ENCODE results near the gene OR52E5. TPM values are rescaled to one million over a fixed set of nuclear protein-coding genes. Genes with fewer than 3 reads are reported as not detected.

Gene OR52E5
- total and polyA plus RNA-seq, 5 experiments from 2014 or later, result not detected

- no peak overlapping the region for H3K4me3 Mint-ChIP-seq
- no peaks in the 10 kb centered on the region for H3K4me1 Mint-ChIP-seq
- H3K27me3 Mint-ChIP-seq, result peaks cover 0 to 6% (median 1%) of the 10 kb centered on the region in 5 donors
- POLR2A ChIA-PET, result no interaction called here
- peaks cover 0 to 16% (median 0%) of the 10 kb centered on the region in 3 donors for H3K36me3 Mint-ChIP-seq
- no peak for ATAC-seq
- H3K27ac Mint-ChIP-seq, result no peak overlapping the region
- peaks cover 0 to 43% (median 17%) of the 10 kb centered on the region in 9 donors for H3K9me3 Mint-ChIP-seq
- DNase-seq, result no peak
These were observed 29.9 kb downstream of the OR52E5 start for GRCh38 chr11:5922749-5923426.

GRCh38 chr11:5923427-5923776 is 30.4 kb downstream of the OR52E5 start:
- H3K36me3 Mint-ChIP-seq, result peaks cover 0 to 15% (median 0%) of the 10 kb centered on the region in 3 donors
- no peak overlapping the region for H3K4me3 Mint-ChIP-seq
- H3K9me3 Mint-ChIP-seq, result peaks cover 4 to 47% (median 16%) of the 10 kb centered on the region in 9 donors
- H3K27me3 Mint-ChIP-seq, result peaks cover 0 to 10% (median 1%) of the 10 kb centered on the region in 5 donors
- DNase-seq (no peak), ATAC-seq (no peak)
- H3K4me1 Mint-ChIP-seq, result no peaks in the 10 kb centered on the region
- no peak overlapping the region for H3K27ac Mint-ChIP-seq
- POLR2A ChIA-PET, result no interaction called here

GRCh38 chr11:5923794-5924193 is 30.8 kb downstream of the OR52E5 start:
- H3K36me3 Mint-ChIP-seq, result peaks cover 0 to 13% (median 0%) of the 10 kb centered on the region in 3 donors
- no peak overlapping the region for H3K4me3 Mint-ChIP-seq
- DNase-seq (no peak), ATAC-seq (no peak)
- H3K9me3 Mint-ChIP-seq, result peaks cover 4 to 48% (median 17%) of the 10 kb centered on the region in 9 donors
- H3K27ac Mint-ChIP-seq, result no peak overlapping the region
- POLR2A ChIA-PET, result no interaction called here
- H3K27me3 Mint-ChIP-seq, result peaks cover 0 to 14% (median 1%) of the 10 kb centered on the region in 5 donors
- H3K4me1 Mint-ChIP-seq, result no peaks in the 10 kb centered on the region

- no peak for DNase-seq
- H3K9me3 Mint-ChIP-seq, result peaks cover 2 to 57% (median 27%) of the 10 kb centered on the region in 9 donors
- no peak overlapping the region for H3K4me3 Mint-ChIP-seq
- H3K27me3 Mint-ChIP-seq, result peaks cover 0 to 25% (median 0%) of the 10 kb centered on the region in 5 donors
- POLR2A ChIA-PET, result no interaction called here
- no peak for ATAC-seq
- H3K36me3 Mint-ChIP-seq, result peaks cover 0 to 13% (median 0%) of the 10 kb centered on the region in 3 donors
- H3K27ac Mint-ChIP-seq, result no peak overlapping the region
- peaks cover 0 to 3% (median 0%) of the 10 kb centered on the region in 4 donors for H3K4me1 Mint-ChIP-seq
These were observed 35.3 kb downstream of the OR52E5 start for GRCh38 chr11:5928271-5928670.

DNA sequence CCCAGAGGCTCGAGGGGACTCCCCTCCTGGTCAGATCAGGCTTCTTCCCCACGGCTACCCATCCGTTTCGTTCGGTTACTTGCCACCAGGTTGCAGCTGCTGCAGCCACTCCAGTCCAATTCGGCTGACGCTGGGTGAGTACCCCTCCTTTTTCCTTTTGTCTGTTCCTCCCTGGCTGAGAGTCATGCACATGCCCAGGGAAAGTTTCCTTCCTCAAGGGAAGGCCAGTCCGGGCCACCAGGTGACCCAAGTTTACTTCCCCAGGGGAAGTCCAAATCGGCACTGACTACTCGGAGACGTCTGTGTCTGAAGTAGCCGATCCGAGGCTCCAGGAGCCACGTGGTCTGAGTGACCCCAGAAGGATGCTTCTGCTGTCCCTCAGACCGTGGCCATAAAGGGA is 35.8 kb downstream of the OR52E5 start:
- no peak for DNase-seq
- Mint-ChIP-seq H3K27ac (no peak overlapping the region), H3K9me3 (peaks cover 2 to 59% (median 27%) of the 10 kb centered on the region in 9 donors)

GRCh38 chr11:5929571-5930368 is 36.8 kb downstream of the OR52E5 start:
- ATAC-seq (no peak), DNase-seq (no peak)
- Mint-ChIP-seq H3K36me3 (peaks cover 0 to 7% (median 0%) of the 10 kb centered on the region in 3 donors), H3K4me1 (peaks cover 0 to 5% (median 0%) of the 10 kb centered on the region in 4 donors), H3K4me3 (no peak overlapping the region), H3K27me3 (peaks cover 0 to 28% (median 0%) of the 10 kb centered on the region in 5 donors), H3K27ac (no peak overlapping the region), H3K9me3 (peaks cover 2 to 51% (median 21%) of the 10 kb centered on the region in 9 donors)
- POLR2A ChIA-PET, result no interaction called here

More for the DNA sequence above, 35.8 kb downstream of the OR52E5 start:
- Mint-ChIP-seq H3K4me1 (peaks cover 0 to 5% (median 0%) of the 10 kb centered on the region in 4 donors), H3K4me3 (no peak overlapping the region), H3K27me3 (peaks cover 0 to 28% (median 0%) of the 10 kb centered on the region in 5 donors), H3K36me3 (peaks cover 0 to 13% (median 0%) of the 10 kb centered on the region in 3 donors)
- POLR2A ChIA-PET, result no interaction called here
- no peak for ATAC-seq

- H3K9me3 Mint-ChIP-seq, result peaks cover 2 to 43% (median 16%) of the 10 kb centered on the region in 9 donors
- H3K27me3 Mint-ChIP-seq, result peaks cover 0 to 30% (median 1%) of the 10 kb centered on the region in 5 donors
- peaks cover 0 to 5% (median 0%) of the 10 kb centered on the region in 4 donors for H3K4me1 Mint-ChIP-seq
- H3K36me3 Mint-ChIP-seq, result peaks cover 0 to 4% (median 0%) of the 10 kb centered on the region in 3 donors
- no peak for DNase-seq
- no peak overlapping the region for H3K4me3 Mint-ChIP-seq
- no peak for ATAC-seq
- no peak overlapping the region for H3K27ac Mint-ChIP-seq
- POLR2A ChIA-PET, result no interaction called here
These were observed 37.6 kb downstream of the OR52E5 start for GRCh38 chr11:5930614-5931013.

GRCh38 chr11:5931061-5931460 is 38.1 kb downstream of the OR52E5 start:
- peaks cover 0 to 5% (median 0%) of the 10 kb centered on the region in 4 donors for H3K4me1 Mint-ChIP-seq
- no peak for DNase-seq
- peaks cover 0 to 4% (median 0%) of the 10 kb centered on the region in 3 donors for H3K36me3 Mint-ChIP-seq
- POLR2A ChIA-PET, result no interaction called here
- H3K27me3 Mint-ChIP-seq, result peaks cover 0 to 35% (median 1%) of the 10 kb centered on the region in 5 donors
- peaks cover 2 to 42% (median 14%) of the 10 kb centered on the region in 9 donors for H3K9me3 Mint-ChIP-seq
- peak overlapping the region in 1 of 10 donors; percentile 13 for H3K27ac Mint-ChIP-seq
- no peak overlapping the region for H3K4me3 Mint-ChIP-seq
- ATAC-seq, result no peak

DNA sequence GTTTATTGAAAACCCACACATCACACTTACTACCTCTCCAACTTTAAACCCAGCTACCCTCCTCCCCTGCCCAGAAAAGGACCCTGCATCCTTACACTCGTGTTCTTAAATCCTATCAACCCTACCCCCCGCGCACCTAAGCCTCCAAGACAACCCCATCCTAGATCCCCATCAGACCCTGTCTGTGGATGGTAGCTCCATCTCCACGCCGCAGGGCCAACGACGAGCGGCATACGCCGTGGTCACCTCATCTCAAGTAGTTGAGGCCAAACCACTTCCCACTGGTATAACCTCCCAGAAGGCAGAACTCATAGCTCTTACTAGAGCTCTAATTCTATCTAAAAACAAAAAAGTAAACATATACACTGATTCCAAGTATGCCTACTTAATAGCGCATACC is 39.7 kb downstream of the OR52E5 start:
- POLR2A ChIA-PET, result no interaction called here
- Mint-ChIP-seq H3K4me3 (no peak overlapping the region), H3K9me3 (peaks cover 0 to 47% (median 13%) of the 10 kb centered on the region in 9 donors), H3K27me3 (peaks cover 0 to 46% (median 3%) of the 10 kb centered on the region in 5 donors), H3K27ac (no peak overlapping the region), H3K36me3 (no peaks in the 10 kb centered on the region), H3K4me1 (peaks cover 0 to 5% (median 0%) of the 10 kb centered on the region in 4 donors)
- ATAC-seq (no peak), DNase-seq (no peak)

- no peak overlapping the region for H3K27ac Mint-ChIP-seq
- H3K27me3 Mint-ChIP-seq, result peaks cover 0 to 49% (median 6%) of the 10 kb centered on the region in 5 donors
- DNase-seq, result no peak
- H3K36me3 Mint-ChIP-seq, result no peaks in the 10 kb centered on the region
- no peak overlapping the region for H3K4me3 Mint-ChIP-seq
- H3K9me3 Mint-ChIP-seq, result peaks cover 0 to 50% (median 14%) of the 10 kb centered on the region in 9 donors
- ATAC-seq, result no peak
- POLR2A ChIA-PET, result no interaction called here
- peaks cover 0 to 5% (median 0%) of the 10 kb centered on the region in 4 donors for H3K4me1 Mint-ChIP-seq
These were observed 40.1 kb downstream of the OR52E5 start for GRCh38 chr11:5933116-5933515.

GRCh38 chr11:5937868-5938602 is 45.0 kb downstream of the OR52E5 start:
- Mint-ChIP-seq H3K4me3 (no peak overlapping the region), H3K36me3 (no peaks in the 10 kb centered on the region), H3K27me3 (peaks cover 2 to 38% (median 8%) of the 10 kb centered on the region in 5 donors), H3K9me3 (peaks cover 0 to 19% (median 4%) of the 10 kb centered on the region in 9 donors), H3K4me1 (peaks cover 0 to 2% (median 0%) of the 10 kb centered on the region in 4 donors), H3K27ac (no peak overlapping the region)
- no peak for ATAC-seq
- POLR2A ChIA-PET, result no interaction called here
- DNase-seq, result no peak

DNA sequence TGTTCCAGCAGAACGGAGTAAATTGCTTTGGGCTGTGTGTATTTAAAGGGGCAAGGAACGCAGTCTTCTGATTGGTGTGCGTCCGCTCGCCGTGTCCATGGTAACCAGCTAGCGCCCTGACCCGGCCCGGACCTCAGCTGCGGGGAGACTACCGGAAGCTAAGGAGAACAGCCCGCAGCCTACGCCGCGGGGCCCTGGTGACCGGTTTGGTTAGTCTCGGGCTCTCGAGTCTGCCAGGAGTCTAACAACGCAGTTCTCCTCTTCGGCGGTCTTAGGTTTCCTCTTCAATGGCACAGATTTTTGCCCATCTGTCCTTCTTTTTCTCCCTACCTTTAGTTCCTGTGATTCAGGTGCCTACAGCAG is 45.6 kb downstream of the OR52E5 start:
- H3K27me3 Mint-ChIP-seq, result peaks cover 2 to 34% (median 8%) of the 10 kb centered on the region in 5 donors
- H3K27ac Mint-ChIP-seq, result no peak overlapping the region
- POLR2A ChIA-PET, result no interaction called here
- ATAC-seq, result no peak
- H3K4me3 Mint-ChIP-seq, result no peak overlapping the region
- DNase-seq, result no peak
- H3K36me3 Mint-ChIP-seq, result no peaks in the 10 kb centered on the region
- H3K9me3 Mint-ChIP-seq, result peaks cover 0 to 19% (median 3%) of the 10 kb centered on the region in 9 donors
- peaks cover 0 to under 1% (median 0%) of the 10 kb centered on the region in 4 donors for H3K4me1 Mint-ChIP-seq
